Measurements from ENCODE around the gene SPON2. TPM values are rescaled to one million over a fixed set of nuclear protein-coding genes. Genes with fewer than 3 reads are reported as not detected.

Gene SPON2
- total RNA-seq, 2 experiments from 2014 or later: 18.5 to 18.8 TPM

DNA sequence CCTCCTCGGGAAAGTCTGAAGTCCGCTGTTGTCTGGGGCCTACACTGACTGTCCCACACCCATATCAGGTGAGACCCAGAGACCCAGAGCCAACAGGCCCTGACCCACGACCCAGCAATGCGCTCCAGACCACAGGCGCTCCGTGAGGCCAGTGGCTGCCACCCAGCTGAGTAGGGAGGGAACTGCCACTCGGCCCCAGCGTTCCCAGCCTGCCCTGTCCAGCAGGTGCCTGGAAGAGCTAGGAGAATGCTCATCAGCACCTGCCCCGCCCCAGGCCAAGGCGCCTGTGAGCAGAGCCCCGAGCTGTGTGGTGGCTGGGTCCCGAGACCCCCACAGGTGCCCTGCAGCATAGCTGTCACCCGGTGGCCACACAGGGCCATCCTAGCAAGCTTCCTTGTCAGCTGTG lies 2.7 kb downstream of the SPON2 start:
- Mint-ChIP-seq H3K27me3 (peaks cover 26% of the 10 kb centered on the region), H3K4me1 (peaks cover 18% of the 10 kb centered on the region), H3K4me3 (no peak overlapping the region), H3K36me3 (peaks cover 4% of the 10 kb centered on the region), H3K27ac (no peak overlapping the region), H3K9me3 (no peaks in the 10 kb centered on the region)
- ATAC-seq (ENCODE audit: low read depth) (no peak), DNase-seq (no peak)
- POLR2A ChIA-PET: interaction anchor here (1.4 kb wide), 1 partner anchor 32 kb away, joined by 3 read pairs; no protein-coding TSS in a partner anchor

DNA sequence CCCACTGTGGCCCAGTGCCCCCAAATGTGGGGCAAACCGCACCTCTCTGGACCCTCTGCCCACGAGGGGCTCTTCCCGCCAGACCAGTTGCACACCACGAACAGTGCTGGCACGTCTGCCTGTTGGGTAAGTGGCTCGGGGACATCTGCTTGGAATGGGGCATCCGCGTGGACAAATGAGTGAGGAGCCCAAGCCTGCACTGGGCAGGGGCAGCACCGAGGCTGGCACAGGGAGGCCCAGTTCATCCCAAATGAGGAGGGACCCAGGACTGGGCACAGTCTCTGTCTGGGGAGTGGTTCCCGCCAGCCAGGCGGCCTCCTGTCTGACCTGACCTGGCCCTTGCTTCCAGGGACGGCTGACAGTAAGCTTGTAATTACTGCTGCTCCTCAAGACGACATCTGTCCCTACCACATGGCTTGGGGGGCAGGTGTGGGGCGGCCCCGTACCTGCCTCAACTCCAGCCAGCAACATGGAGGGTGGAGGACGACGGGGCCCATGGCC lies 3.2 kb downstream of the SPON2 start:
- H3K4me3 Mint-ChIP-seq: peak overlapping the region; percentile 18
- no peaks in the 10 kb centered on the region for H3K9me3 Mint-ChIP-seq
- H3K36me3 Mint-ChIP-seq: peaks cover 4% of the 10 kb centered on the region
- ATAC-seq (ENCODE audit: low read depth): no peak
- DNase-seq: no peak
- POLR2A ChIA-PET: interaction anchor here (0.9 to 1.4 kb wide), 2 partner anchors 33 to 80 kb away, joined by 3 read pairs; no protein-coding TSS in a partner anchor
- H3K27ac Mint-ChIP-seq: peak overlapping the region; percentile 61
- peaks cover 18% of the 10 kb centered on the region for H3K4me1 Mint-ChIP-seq
- H3K27me3 Mint-ChIP-seq: peaks cover 25% of the 10 kb centered on the region

DNA sequence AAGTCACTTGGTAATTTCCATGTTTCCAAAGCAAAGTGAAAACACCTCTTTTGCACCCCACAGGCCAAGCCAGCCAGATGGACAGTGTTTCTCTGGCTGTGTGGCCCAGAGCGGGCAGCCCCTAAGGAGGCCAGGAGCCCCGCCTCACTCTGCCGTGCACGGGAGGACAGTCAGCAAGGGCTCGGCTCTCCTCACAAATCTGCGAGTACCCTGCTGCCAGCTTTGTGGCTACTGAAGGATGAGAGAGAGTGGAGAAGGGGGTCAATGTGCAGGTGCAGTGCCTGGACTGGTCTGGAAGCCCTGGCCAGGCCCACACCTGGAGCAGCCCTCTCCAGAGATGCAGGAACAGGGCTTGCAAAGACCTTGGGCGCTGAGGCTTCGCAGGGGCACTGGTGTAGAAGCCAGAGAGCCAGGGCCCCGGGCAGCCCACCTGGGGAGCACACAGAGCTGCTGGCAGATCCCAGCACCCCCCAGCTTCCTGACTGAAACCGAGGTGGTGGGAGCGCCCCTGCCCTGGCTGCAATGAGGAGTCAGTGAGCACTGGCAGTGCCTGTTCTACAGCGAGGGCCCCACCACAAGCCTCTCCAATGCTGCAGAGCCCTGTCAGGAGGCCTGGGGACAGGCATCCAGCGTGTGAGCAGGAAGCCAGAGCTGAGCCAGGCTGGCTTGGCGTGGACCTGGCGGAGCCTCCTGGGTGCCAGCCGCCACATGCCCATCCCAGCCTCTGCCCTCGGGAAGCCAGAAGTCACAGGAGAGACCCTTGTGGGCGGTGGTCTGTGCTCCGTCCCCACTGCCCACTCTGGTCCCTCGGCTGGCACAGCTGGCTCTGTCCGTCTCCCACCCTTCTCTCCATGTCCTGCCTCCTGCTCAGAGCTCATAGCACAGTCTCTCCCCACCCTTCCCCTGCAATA lies 3.9 kb downstream of the SPON2 start:
- H3K9me3 Mint-ChIP-seq: no peaks in the 10 kb centered on the region
- peak overlapping the region; percentile 61 for H3K27ac Mint-ChIP-seq
- DNase-seq: no peak
- peaks cover 17% of the 10 kb centered on the region for H3K27me3 Mint-ChIP-seq
- H3K4me3 Mint-ChIP-seq: peak overlapping the region; percentile 84
- ATAC-seq (ENCODE audit: low read depth): no peak
- POLR2A ChIA-PET: interaction anchor here (0.7 to 2.9 kb wide), 11 partner anchors 19 to 177 kb away, joined by 3 to 20 read pairs (median 3); partner anchors contain the start of gene CTBP1
- H3K36me3 Mint-ChIP-seq: peaks cover 4% of the 10 kb centered on the region
- H3K4me1 Mint-ChIP-seq: peaks cover 18% of the 10 kb centered on the region

GRCh38 chr4:1167244-1167949 lies 5.0 kb downstream of the SPON2 start:
- H3K4me3 Mint-ChIP-seq: peak overlapping the region; percentile 84
- H3K27ac Mint-ChIP-seq: peak overlapping the region; percentile 87
- H3K36me3 Mint-ChIP-seq: peaks cover 4% of the 10 kb centered on the region
- POLR2A ChIA-PET: interaction anchor here (0.7 to 2.9 kb wide), 13 partner anchors 20 to 178 kb away, joined by 3 to 20 read pairs (median 4); partner anchors contain the start of genes CTBP1 and MAEA
- H3K4me1 Mint-ChIP-seq: peaks cover 20% of the 10 kb centered on the region
- no peaks in the 10 kb centered on the region for H3K9me3 Mint-ChIP-seq
- H3K27me3 Mint-ChIP-seq: peaks cover 12% of the 10 kb centered on the region
- DNase-seq: peak; percentile 87
- ATAC-seq (ENCODE audit: low read depth): peak; percentile 93

DNA sequence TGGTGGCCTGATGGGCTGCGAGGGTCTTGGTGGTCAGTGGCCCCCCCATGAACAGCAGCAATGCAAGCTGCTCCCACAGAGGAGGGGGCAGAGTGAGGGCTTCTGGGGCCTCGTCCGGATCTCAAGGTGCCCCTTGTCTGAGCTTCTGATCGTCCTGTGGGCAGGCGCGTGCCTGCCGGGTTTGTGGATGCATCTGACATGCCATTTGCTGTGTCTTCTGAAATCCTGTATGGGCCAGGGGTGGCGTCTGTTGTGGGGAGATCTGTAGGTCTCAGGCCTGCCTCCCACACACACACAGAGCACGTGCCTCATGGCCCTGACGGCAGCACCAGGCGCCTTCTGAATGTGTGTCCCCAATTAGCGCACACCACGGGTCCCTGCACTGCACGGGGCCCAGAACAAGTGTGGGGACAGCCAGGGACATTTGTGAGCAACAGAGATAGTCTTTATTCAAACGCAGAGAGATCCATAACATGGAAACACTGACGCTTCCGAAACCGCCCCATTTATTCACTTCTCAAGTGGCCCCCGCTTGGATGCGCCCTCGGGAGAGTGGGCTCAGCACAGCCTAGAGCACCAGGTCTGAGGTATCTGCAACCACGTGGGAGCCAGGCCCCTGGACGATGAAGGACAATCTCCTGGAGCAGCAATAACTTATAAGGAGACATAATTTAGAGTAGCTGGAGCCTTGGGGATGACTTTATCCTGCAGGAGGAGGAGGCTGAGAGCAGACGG lies 5.7 kb downstream of the SPON2 start:
- H3K9me3 Mint-ChIP-seq: no peaks in the 10 kb centered on the region
- peak overlapping the region; percentile 87 for H3K27ac Mint-ChIP-seq
- ATAC-seq (ENCODE audit: low read depth) (no peak), DNase-seq (no peak)
- H3K4me3 Mint-ChIP-seq: peak overlapping the region; percentile 84
- H3K36me3 Mint-ChIP-seq: peaks cover 4% of the 10 kb centered on the region
- H3K4me1 Mint-ChIP-seq: peaks cover 20% of the 10 kb centered on the region
- peaks cover 12% of the 10 kb centered on the region for H3K27me3 Mint-ChIP-seq
- POLR2A ChIA-PET: interaction anchor here (1.0 to 2.9 kb wide), 8 partner anchors 20 to 156 kb away, joined by 3 to 20 read pairs (median 4); partner anchors contain the start of gene MAEA

DNA sequence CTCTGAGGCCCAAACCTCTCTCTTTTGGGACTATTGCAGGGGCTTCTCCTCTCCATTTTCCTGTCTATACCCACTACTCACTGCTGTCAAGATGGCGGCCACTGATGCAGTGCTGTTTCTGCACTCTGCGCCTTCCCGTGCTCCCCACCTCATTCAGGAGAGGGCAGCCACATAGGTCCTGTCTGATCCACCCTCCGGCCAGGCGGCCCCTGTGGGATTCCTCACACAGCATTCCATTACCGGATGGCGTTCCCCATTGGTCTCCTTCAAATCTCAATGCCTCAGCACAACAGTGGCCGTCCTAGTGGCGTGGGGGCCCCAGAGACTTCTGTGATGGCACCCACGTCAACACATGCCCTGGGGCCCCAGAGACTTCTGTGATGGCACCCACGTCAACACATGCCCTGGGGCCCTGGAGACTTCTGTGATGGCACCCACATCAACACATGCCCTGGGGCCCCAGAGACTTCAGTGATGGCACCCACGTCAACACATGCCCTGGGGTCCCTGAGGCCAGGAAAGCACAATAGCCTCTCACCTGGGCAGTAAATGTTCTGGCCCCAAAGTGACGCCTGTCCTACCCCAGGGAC lies 7.3 kb downstream of the SPON2 start:
- H3K36me3 Mint-ChIP-seq: peaks cover 4% of the 10 kb centered on the region
- H3K27ac Mint-ChIP-seq: no peak overlapping the region
- no peak for ATAC-seq (ENCODE audit: low read depth)
- H3K9me3 Mint-ChIP-seq: no peaks in the 10 kb centered on the region
- POLR2A ChIA-PET: no interaction called here
- DNase-seq: no peak
- H3K4me3 Mint-ChIP-seq: no peak overlapping the region
- H3K27me3 Mint-ChIP-seq: peaks cover 7% of the 10 kb centered on the region
- H3K4me1 Mint-ChIP-seq: peaks cover 17% of the 10 kb centered on the region

GRCh38 chr4:1164444-1164843 lies 7.9 kb downstream of the SPON2 start:
- Mint-ChIP-seq H3K4me3 (no peak overlapping the region), H3K4me1 (peaks cover 17% of the 10 kb centered on the region), H3K27ac (no peak overlapping the region), H3K27me3 (peaks cover 7% of the 10 kb centered on the region), H3K9me3 (no peaks in the 10 kb centered on the region), H3K36me3 (peaks cover 4% of the 10 kb centered on the region)
- POLR2A ChIA-PET: interaction anchor here (0.8 to 1.1 kb wide), 2 partner anchors 27 to 125 kb away, joined by 3 read pairs; no protein-coding TSS in a partner anchor
- DNase-seq (no peak), ATAC-seq (ENCODE audit: low read depth) (no peak)

DNA sequence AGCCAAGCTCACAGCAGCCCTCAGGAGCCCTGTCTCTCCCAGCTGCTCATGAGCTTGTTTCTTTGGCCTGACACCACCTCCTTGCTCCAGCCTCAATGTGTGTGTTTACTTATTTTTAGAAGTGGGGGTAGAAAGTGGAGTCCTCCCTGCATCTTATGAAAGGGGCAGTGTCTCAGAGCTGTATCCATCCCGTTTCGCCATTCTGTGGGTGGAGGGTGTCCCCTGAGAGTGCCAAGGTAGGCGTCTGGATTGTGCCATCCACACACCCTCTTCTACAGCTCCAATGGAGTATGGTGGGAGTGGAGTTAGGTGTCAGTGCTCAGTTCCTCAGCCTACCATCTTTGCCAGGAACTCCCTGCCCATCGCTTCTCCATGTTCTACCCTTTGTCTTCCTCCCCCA lies 8.3 kb downstream of the SPON2 start:
- no peak overlapping the region for H3K4me3 Mint-ChIP-seq
- peaks cover 7% of the 10 kb centered on the region for H3K27me3 Mint-ChIP-seq
- peaks cover 4% of the 10 kb centered on the region for H3K36me3 Mint-ChIP-seq
- no peaks in the 10 kb centered on the region for H3K9me3 Mint-ChIP-seq
- peaks cover 16% of the 10 kb centered on the region for H3K4me1 Mint-ChIP-seq
- no peak overlapping the region for H3K27ac Mint-ChIP-seq
- ATAC-seq (ENCODE audit: low read depth) (no peak), DNase-seq (no peak)
- POLR2A ChIA-PET: interaction anchor here (0.8 to 1.1 kb wide), 2 partner anchors 27 to 125 kb away, joined by 3 read pairs; no protein-coding TSS in a partner anchor

- Mint-ChIP-seq H3K27ac (no peak overlapping the region), H3K36me3 (peaks cover 5% of the 10 kb centered on the region), H3K9me3 (peaks cover 6% of the 10 kb centered on the region), H3K27me3 (peaks cover 19% of the 10 kb centered on the region), H3K4me3 (no peak overlapping the region), H3K4me1 (peaks cover 2% of the 10 kb centered on the region)
- POLR2A ChIA-PET: no interaction called here
- DNase-seq (no peak), ATAC-seq (ENCODE audit: low read depth) (no peak)
Observed at GRCh38 chr4:1160351-1160750, 12.0 kb downstream of the SPON2 start.

DNA sequence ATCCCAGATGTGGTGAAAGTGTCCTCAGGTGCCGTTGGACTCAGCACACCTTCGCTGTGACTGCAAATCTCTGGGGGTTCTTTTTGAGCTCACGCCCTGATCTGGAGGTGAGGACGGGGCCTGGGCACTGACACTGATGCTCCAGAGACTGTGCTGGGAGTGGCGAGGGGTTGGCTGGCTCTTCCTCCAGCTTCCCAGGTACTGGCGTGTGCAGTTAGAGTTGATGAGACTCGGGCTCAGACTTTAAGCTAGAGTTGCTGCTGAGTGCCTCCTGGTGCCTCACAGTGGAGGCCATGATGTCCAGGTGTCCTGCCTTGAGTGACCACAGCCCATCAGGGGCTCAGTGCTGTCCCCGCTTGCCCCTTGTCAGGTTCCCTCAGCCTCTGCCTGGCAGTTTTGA lies 16.3 kb downstream of the SPON2 start:
- no peak for ATAC-seq (ENCODE audit: low read depth)
- Mint-ChIP-seq H3K27me3 (peaks cover 29% of the 10 kb centered on the region), H3K4me3 (no peak overlapping the region), H3K27ac (no peak overlapping the region), H3K9me3 (peaks cover 6% of the 10 kb centered on the region), H3K4me1 (no peaks in the 10 kb centered on the region), H3K36me3 (peaks cover 4% of the 10 kb centered on the region)
- DNase-seq: no peak
- POLR2A ChIA-PET: no interaction called here

- H3K9me3 Mint-ChIP-seq: peaks cover 6% of the 10 kb centered on the region
- peaks cover 26% of the 10 kb centered on the region for H3K27me3 Mint-ChIP-seq
- ATAC-seq (ENCODE audit: low read depth) (no peak), DNase-seq (no peak)
- H3K4me1 Mint-ChIP-seq: no peaks in the 10 kb centered on the region
- no peak overlapping the region for H3K4me3 Mint-ChIP-seq
- peaks cover 4% of the 10 kb centered on the region for H3K36me3 Mint-ChIP-seq
- POLR2A ChIA-PET: no interaction called here
- no peak overlapping the region for H3K27ac Mint-ChIP-seq
Observed at GRCh38 chr4:1155314-1155713, 17.1 kb downstream of the SPON2 start.

GRCh38 chr4:1154523-1155182 lies 17.7 kb downstream of the SPON2 start:
- Mint-ChIP-seq H3K36me3 (peaks cover 5% of the 10 kb centered on the region), H3K27ac (no peak overlapping the region), H3K9me3 (peaks cover 6% of the 10 kb centered on the region), H3K27me3 (peaks cover 26% of the 10 kb centered on the region), H3K4me3 (no peak overlapping the region), H3K4me1 (no peaks in the 10 kb centered on the region)
- POLR2A ChIA-PET: no interaction called here
- DNase-seq (no peak), ATAC-seq (ENCODE audit: low read depth) (no peak)

Data from activated naive CD8-positive, alpha-beta T cell treated with anti-CD3 and anti-CD28 coated beads, Interleukin-2, amount 10 ng/mL, durations not matched to agents 7 days and 5 days (primary cell).